Epithelial cell of proximal tubule (primary cell): ENCODE data around the gene DENND1A. TPM values are rescaled to one million over a fixed set of nuclear protein-coding genes. Genes with fewer than 3 reads are reported as not detected.

Experiments
- DNase-seq: peaks from one replicate; pipeline ENCODE4 v3.0.0-alpha.2; 2011; ENCODE audit warnings: low read depth
- H3K4me3 ChIP-seq: 2 replicates; pipeline ENCODE4 v1.5.1; 2011; ENCODE audit warnings: low read depth, mild to moderate bottlenecking, low read length
- CTCF ChIP-seq: conservative IDR thresholded peaks from 2 replicates; pipeline ENCODE4 v1.5.1; 2012; ENCODE audit warnings: low read depth, mild to moderate bottlenecking, low read length
- total RNA-seq: library from RNA; depleted of rRNA; stranded (reverse); fragments of >200 nt; gene quantifications from 2 replicates; pipeline ENCODE4 v1.2.3, GENCODE V29; 2015

DENND1A gene
- total RNA-seq, 1 donor from 2014 or later: 26.6 TPM

GRCh38 chr9:123568691-123569688 is 360.9 kb downstream of the DENND1A start:
- H3K4me3 ChIP-seq: no peak overlapping the region
- TF ChIP-seq CTCF: no peak
- no peak for DNase-seq

- no peak overlapping the region for H3K4me3 ChIP-seq
- DNase-seq: no peak
- TF ChIP-seq CTCF: no peak
These were observed 362.9 kb downstream of the DENND1A start for GRCh38 chr9:123567013-123567412.

GRCh38 chr9:123564652-123565051 is 365.3 kb downstream of the DENND1A start:
- DNase-seq: no peak
- no peak for TF ChIP-seq CTCF
- no peak overlapping the region for H3K4me3 ChIP-seq

GRCh38 chr9:123562844-123563346 is 367.0 kb downstream of the DENND1A start:
- peak; percentile 49 for DNase-seq
- no peak overlapping the region for H3K4me3 ChIP-seq
- TF ChIP-seq CTCF: no peak

- no peak overlapping the region for H3K4me3 ChIP-seq
- DNase-seq: no peak
- no peak for TF ChIP-seq CTCF
These were observed 368.9 kb downstream of the DENND1A start for GRCh38 chr9:123561046-123561445.

- no peak for TF ChIP-seq CTCF
- no peak overlapping the region for H3K4me3 ChIP-seq
- DNase-seq: no peak
These were observed 373.2 kb downstream of the DENND1A start for GRCh38 chr9:123556464-123557435.
